ENCODE data around the gene E2F4. TPM values are rescaled to one million over a fixed set of nuclear protein-coding genes. Genes with fewer than 3 reads are reported as not detected.

The E2F4 gene
- total RNA-seq, 1 donor from 2014 or later: 132 TPM

- Mint-ChIP-seq H3K4me3 (ENCODE audit: low read depth) (no peak overlapping the region), H3K27me3 (ENCODE audit: low read depth) (no peaks in the 10 kb centered on the region), H3K9me3 (no peaks in the 10 kb centered on the region), H3K27ac (no peak overlapping the region), H3K4me1 (ENCODE audit: low read depth) (no peaks in the 10 kb centered on the region), H3K36me3 (ENCODE audit: low read depth) (peaks cover 33% of the 10 kb centered on the region)
- no peak for DNase-seq (ENCODE audit: low spot score)
- intact Hi-C loops (cut with micrococcal nuclease): no loop called here
Measured at GRCh38 chr16:67202956-67203493, 11.1 kb downstream of the E2F4 start.

DNA sequence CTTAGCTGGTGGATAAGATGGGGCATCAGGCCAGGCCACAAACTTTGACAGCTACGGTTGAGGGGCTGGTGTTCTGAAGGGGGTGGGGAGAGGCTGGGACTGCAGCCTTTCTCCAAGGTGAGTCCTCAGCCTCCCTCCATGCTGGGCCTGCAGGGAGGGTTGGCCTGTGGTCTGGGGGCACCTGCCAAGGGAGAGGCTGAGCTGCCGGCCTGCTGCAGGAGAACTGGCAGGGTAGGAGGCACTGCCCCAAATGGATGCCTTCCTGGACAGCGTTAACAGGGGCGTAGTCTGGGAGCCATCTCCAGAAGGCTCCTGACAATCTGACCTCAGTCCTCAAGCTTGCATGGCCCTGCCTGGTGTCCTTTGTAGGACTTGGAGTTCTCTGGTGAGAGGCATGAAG, 12.1 kb downstream of the E2F4 start:
- peaks cover 27% of the 10 kb centered on the region for H3K36me3 Mint-ChIP-seq (ENCODE audit: low read depth)
- intact Hi-C loops (cut with micrococcal nuclease): no loop called here
- no peaks in the 10 kb centered on the region for H3K27me3 Mint-ChIP-seq (ENCODE audit: low read depth)
- H3K4me3 Mint-ChIP-seq (ENCODE audit: low read depth): no peak overlapping the region
- H3K4me1 Mint-ChIP-seq (ENCODE audit: low read depth): no peaks in the 10 kb centered on the region
- no peak overlapping the region for H3K27ac Mint-ChIP-seq
- no peaks in the 10 kb centered on the region for H3K9me3 Mint-ChIP-seq
- DNase-seq (ENCODE audit: low spot score): no peak

DNA sequence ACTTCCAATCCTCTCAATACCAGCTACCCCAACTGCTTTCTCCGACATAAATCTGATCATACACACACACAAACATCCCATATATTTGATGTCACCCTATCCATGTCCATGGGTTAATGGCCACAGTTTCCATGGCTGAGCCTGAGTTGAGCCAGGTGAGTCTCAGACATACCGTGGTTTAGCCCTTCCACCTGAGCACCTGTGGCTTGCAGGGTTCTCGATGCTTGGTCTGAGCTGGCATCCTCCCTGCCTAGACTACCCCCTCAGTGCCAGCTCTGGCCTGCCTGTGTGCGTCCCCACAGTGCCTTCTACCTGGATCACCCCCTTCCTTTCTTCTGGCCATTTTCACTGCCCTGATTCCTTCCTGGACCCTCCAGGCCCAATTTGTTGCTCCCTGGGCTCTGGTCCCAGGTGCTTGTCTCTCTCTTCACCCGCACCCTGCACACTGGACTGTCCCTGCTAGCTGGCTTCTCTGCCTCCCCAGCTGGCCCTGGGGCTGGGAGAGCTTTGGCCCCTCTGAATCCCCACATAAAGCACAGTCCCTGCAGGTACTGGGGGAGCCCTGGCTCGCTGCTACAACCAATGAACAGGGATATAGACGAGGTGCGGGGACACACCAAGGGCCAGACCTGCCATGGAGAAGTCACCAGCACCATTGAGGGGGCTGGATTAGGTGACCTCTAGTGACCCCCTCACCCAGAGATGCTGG, 14.3 kb downstream of the E2F4 start:
- H3K27ac Mint-ChIP-seq: no peak overlapping the region
- H3K36me3 Mint-ChIP-seq (ENCODE audit: low read depth): peaks cover 16% of the 10 kb centered on the region
- no peaks in the 10 kb centered on the region for H3K9me3 Mint-ChIP-seq
- no peak overlapping the region for H3K4me3 Mint-ChIP-seq (ENCODE audit: low read depth)
- no peaks in the 10 kb centered on the region for H3K4me1 Mint-ChIP-seq (ENCODE audit: low read depth)
- H3K27me3 Mint-ChIP-seq (ENCODE audit: low read depth): no peaks in the 10 kb centered on the region
- no peak for DNase-seq (ENCODE audit: low spot score)
- intact Hi-C loops (cut with micrococcal nuclease): no loop called here

DNA sequence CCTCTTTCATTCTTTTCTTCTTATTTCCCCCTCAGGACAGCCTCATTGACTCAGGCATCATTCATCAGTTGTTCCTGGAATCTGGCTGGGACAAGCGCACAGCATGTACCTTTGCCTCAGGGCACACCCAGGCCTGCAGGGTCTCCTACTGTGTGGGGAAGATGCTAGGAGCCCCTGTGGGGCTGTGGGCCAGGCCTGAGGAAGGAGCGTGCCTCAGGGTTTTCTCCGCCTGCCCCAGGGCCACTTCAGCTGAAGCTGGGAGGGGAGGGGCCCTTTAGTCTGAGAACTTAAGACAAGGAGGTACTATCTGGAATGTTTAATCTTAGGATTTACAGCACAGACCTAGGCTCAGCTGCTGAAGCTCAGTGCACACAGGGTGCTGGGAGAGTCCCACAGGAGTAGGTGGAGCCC, 14.9 kb downstream of the E2F4 start:
- intact Hi-C loops (cut with micrococcal nuclease): no loop called here
- Mint-ChIP-seq H3K9me3 (no peaks in the 10 kb centered on the region), H3K27ac (no peak overlapping the region), H3K4me1 (ENCODE audit: low read depth) (no peaks in the 10 kb centered on the region), H3K27me3 (ENCODE audit: low read depth) (no peaks in the 10 kb centered on the region), H3K36me3 (ENCODE audit: low read depth) (peaks cover 16% of the 10 kb centered on the region), H3K4me3 (ENCODE audit: low read depth) (no peak overlapping the region)
- no peak for DNase-seq (ENCODE audit: low spot score)

DNA sequence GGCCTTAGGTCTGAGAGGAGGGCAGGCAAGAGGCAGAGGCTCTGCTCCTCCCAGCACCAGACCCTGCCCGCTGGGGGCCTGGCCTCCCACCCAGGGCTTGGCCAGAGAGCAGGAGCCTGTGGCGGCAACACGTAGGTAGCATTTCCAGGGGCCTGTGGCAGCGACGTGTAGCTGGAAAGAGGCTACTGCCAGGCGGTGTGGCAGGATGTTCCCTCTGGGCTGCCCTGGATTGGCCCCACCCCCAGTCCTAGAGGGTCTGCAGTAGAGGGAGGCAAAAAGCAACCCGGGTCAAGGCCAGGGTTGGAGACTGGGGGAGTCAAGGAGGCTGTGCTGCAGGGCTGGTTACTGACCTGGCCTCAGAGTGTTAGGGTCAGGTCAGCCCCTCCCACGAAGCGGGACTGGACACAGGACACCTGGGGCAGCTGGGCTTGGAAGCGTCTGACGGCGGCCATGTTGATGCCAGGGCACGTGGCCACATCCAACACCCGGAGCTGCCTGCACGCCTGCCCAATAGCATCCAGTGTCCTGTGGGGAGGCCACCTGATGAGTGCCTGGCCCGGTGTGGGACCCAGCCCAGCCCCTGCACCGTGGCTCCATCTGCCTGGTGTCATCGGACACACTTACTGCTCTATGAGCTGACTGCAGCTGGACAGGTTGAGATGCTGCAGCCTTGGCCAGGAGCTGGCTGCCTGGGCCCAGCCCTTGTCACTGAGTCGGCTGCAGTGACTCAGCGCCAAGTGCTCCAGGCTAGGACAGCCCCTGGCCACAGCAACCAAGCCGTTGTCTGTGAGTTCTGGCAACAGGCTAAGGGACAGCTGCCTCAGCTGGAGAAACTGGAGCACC, 15.5 kb downstream of the E2F4 start:
- no peak overlapping the region for H3K4me3 Mint-ChIP-seq (ENCODE audit: low read depth)
- no peaks in the 10 kb centered on the region for H3K27me3 Mint-ChIP-seq (ENCODE audit: low read depth)
- DNase-seq (ENCODE audit: low spot score): no peak
- no peaks in the 10 kb centered on the region for H3K4me1 Mint-ChIP-seq (ENCODE audit: low read depth)
- no peaks in the 10 kb centered on the region for H3K9me3 Mint-ChIP-seq
- H3K27ac Mint-ChIP-seq: no peak overlapping the region
- intact Hi-C loops (cut with micrococcal nuclease): no loop called here
- H3K36me3 Mint-ChIP-seq (ENCODE audit: low read depth): peaks cover 10% of the 10 kb centered on the region

DNA sequence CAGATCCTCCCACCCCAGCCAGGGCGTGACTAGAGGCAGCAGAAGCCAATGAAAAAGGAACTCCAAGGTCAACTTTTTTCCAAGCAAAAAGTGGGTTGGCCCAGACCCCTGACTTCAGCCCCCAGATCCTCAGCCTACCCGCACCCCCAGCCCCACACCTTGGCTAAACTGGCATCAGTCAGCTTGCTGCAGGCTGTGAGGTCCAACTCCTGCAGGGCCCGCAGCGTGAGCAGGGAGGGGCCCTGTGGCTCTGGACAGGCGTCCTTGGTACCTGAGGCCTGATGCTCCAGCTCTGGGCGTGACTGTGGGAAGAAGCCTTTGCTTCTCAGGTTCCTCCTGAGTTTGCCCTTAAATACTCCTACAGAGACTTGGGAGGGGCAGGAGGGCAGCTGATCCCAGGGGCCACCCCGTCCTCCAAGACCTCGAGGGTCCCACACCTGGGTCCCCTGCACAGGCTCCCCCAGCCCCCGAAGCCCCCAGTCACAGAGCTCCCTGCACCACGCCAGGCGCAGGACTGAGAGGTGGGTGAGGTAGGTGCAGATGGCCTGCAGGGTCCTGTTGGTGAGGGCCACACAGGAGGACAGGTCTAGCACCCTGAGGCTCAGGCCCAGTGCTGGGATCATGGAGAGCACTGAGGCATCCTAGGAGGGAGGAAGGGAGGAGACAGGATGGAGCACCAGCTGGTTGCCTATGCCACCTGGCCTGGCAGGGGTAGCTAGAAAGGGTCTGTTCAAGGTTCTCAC, 16.4 kb downstream of the E2F4 start:
- Mint-ChIP-seq H3K4me3 (ENCODE audit: low read depth) (no peak overlapping the region), H3K4me1 (ENCODE audit: low read depth) (no peaks in the 10 kb centered on the region), H3K36me3 (ENCODE audit: low read depth) (peaks cover 8% of the 10 kb centered on the region), H3K27ac (no peak overlapping the region), H3K9me3 (no peaks in the 10 kb centered on the region), H3K27me3 (ENCODE audit: low read depth) (no peaks in the 10 kb centered on the region)
- DNase-seq (ENCODE audit: low spot score): no peak
- intact Hi-C loops (cut with micrococcal nuclease): no loop called here

DNA sequence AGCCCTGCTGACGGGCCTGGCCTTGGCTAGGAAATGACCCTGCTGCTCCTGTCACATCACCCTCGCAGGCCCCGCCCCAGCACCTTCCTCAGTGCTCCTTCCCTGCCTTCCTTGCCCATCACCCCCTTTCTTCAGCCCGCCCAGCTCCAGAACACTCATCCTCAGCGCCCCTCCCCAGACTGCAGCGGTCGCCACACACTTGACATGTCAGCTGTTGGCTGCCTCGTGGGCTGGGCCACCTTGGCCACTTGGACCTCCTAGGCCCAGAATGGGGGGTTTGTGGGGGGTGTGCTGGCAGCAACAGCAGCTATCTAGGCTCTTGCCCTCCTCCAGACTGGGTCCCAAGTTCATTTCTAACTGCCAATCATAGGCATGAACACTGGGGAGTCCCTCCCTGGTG, 17.6 kb downstream of the E2F4 start:
- no peak overlapping the region for H3K27ac Mint-ChIP-seq
- H3K4me1 Mint-ChIP-seq (ENCODE audit: low read depth): no peaks in the 10 kb centered on the region
- intact Hi-C loops (cut with micrococcal nuclease): no loop called here
- no peak overlapping the region for H3K4me3 Mint-ChIP-seq (ENCODE audit: low read depth)
- H3K27me3 Mint-ChIP-seq (ENCODE audit: low read depth): no peaks in the 10 kb centered on the region
- no peak for DNase-seq (ENCODE audit: low spot score)
- H3K36me3 Mint-ChIP-seq (ENCODE audit: low read depth): peaks cover 8% of the 10 kb centered on the region
- H3K9me3 Mint-ChIP-seq: no peaks in the 10 kb centered on the region

DNA sequence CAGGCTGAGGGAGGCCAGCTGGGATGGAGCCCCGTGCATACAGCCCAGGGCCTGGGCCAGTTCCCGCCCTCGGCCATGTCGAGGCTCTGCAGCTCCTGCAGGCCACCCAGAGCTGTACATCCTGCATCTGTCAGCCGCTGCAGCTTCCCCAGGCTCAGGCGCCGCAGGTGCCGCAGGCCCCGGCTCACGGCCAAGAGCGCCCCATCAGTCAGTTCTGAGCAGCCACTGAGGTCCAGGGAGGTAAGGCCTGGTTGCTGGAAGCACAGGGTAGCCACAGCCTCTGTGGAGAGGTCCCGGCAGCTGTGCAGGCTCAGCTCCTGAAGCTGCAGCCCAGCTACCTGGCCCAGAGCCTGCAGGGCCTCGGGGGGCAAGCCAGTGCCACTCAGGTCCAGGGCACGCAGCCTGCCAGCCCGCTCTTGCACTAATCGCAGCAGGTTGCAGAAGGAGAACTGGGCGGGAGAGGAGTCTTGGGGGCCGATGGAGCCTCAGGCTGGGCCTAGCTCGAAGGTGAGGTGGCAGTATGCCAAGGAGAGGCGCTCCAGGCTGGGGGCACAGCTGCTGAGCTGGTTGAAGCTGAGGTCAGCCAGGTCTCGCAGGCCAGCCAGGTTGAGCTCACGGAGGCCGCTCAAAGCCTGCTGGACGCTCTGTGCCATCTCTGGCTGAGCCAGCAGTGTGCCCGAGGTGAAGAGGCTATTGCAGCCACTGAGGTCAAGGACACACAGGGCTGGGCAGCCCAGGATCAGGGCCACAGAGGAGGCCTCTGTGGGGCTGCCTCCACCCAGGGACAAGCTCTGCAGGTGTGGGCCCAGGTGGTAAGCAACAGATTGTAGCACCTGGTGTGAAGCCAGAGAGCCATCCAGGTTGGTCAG, 18.3 kb downstream of the E2F4 start:
- no peak for DNase-seq (ENCODE audit: low spot score)
- no peaks in the 10 kb centered on the region for H3K4me1 Mint-ChIP-seq (ENCODE audit: low read depth)
- no peaks in the 10 kb centered on the region for H3K27me3 Mint-ChIP-seq (ENCODE audit: low read depth)
- no peak overlapping the region for H3K4me3 Mint-ChIP-seq (ENCODE audit: low read depth)
- H3K9me3 Mint-ChIP-seq: no peaks in the 10 kb centered on the region
- peaks cover 8% of the 10 kb centered on the region for H3K36me3 Mint-ChIP-seq (ENCODE audit: low read depth)
- intact Hi-C loops (cut with micrococcal nuclease): no loop called here
- no peak overlapping the region for H3K27ac Mint-ChIP-seq

- no peaks in the 10 kb centered on the region for H3K36me3 Mint-ChIP-seq (ENCODE audit: low read depth)
- no peak for DNase-seq (ENCODE audit: low spot score)
- intact Hi-C loops (cut with micrococcal nuclease): no loop called here
- H3K4me3 Mint-ChIP-seq (ENCODE audit: low read depth): no peak overlapping the region
- H3K27me3 Mint-ChIP-seq (ENCODE audit: low read depth): no peaks in the 10 kb centered on the region
- no peak overlapping the region for H3K27ac Mint-ChIP-seq
- no peaks in the 10 kb centered on the region for H3K9me3 Mint-ChIP-seq
- H3K4me1 Mint-ChIP-seq (ENCODE audit: low read depth): no peaks in the 10 kb centered on the region
Measured at GRCh38 chr16:67211674-67212073, 19.7 kb downstream of the E2F4 start.

GRCh38 chr16:67212766-67213165, 20.8 kb downstream of the E2F4 start:
- no peaks in the 10 kb centered on the region for H3K27me3 Mint-ChIP-seq (ENCODE audit: low read depth)
- H3K4me1 Mint-ChIP-seq (ENCODE audit: low read depth): no peaks in the 10 kb centered on the region
- no peak for DNase-seq (ENCODE audit: low spot score)
- H3K4me3 Mint-ChIP-seq (ENCODE audit: low read depth): no peak overlapping the region
- intact Hi-C loops (cut with micrococcal nuclease): no loop called here
- H3K27ac Mint-ChIP-seq: no peak overlapping the region
- no peaks in the 10 kb centered on the region for H3K9me3 Mint-ChIP-seq
- no peaks in the 10 kb centered on the region for H3K36me3 Mint-ChIP-seq (ENCODE audit: low read depth)

GRCh38 chr16:67213197-67214019, 21.5 kb downstream of the E2F4 start:
- no peak overlapping the region for H3K27ac Mint-ChIP-seq
- H3K4me1 Mint-ChIP-seq (ENCODE audit: low read depth): no peaks in the 10 kb centered on the region
- intact Hi-C loops (cut with micrococcal nuclease): no loop called here
- no peaks in the 10 kb centered on the region for H3K36me3 Mint-ChIP-seq (ENCODE audit: low read depth)
- H3K27me3 Mint-ChIP-seq (ENCODE audit: low read depth): no peaks in the 10 kb centered on the region
- DNase-seq (ENCODE audit: low spot score): no peak
- no peaks in the 10 kb centered on the region for H3K9me3 Mint-ChIP-seq
- H3K4me3 Mint-ChIP-seq (ENCODE audit: low read depth): no peak overlapping the region

Measured in activated T-helper 2 cell treated with anti-CD3 and anti-CD28 coated beads, Interferon-gamma antibody, Interleukin-2, Interleukin-4, amounts not matched to agents 10 μg/mL and 5 μg/mL and 100 μg/mL, durations not matched to agents 14 hours and 24 hours and 36 hours (primary cell).